Bronchus fibroblast of lung (primary cell): ENCODE results near the gene TPT1. TPM values are rescaled to one million over a fixed set of nuclear protein-coding genes. Genes with fewer than 3 reads are reported as not detected.

Experiments
- total RNA-seq: library from RNA; depleted of rRNA; stranded (reverse); fragments of >200 nt; gene quantifications from 2 replicates; pipeline ENCODE4 v1.2.3, GENCODE V29; 2015

TPT1 gene
- 1,175 and 1,187 TPM in 2 replicates for total RNA-seq

GRCh38 chr13:45341034-45341798 is at the start of gene TPT1:
TPT1 (minus strand) TSS chr13:45341183; CDS start chr13:45341069, 114 bp downstream.

Other genes starting within 250 kb of the TPT1 start
- 19.2 and 24.9 TPM in 2 replicates for gene GTF2F2, start 220.7 kb downstream of the TPT1 start, total RNA-seq
- 0.15 TPM in 1 of 2 replicates, not detected in the other for gene KCTD4, start 140.1 kb downstream of the TPT1 start, total RNA-seq
- gene SLC25A30, start 77.2 kb upstream of the TPT1 start, total RNA-seq: 2.8 and 2.9 TPM in 2 replicates
- 19.5 and 21.0 TPM in 2 replicates for gene COG3, start 123.8 kb upstream of the TPT1 start, total RNA-seq